Stomach (tissue), 9 donors: ENCODE measurements around the gene HSD11B1L. TPM values are rescaled to one million over a fixed set of nuclear protein-coding genes. Genes with fewer than 3 reads are reported as not detected.

Experiments
- DNase-seq, 2 donors: peaks; one replicate each; pipeline versions ENCODE4 v3.0.0 to v3.0.0-alpha.2; 2013 to 2019
- H3K27ac ChIP-seq, 5 donors: fragments of 200-600 bp in 4 of 5; sonication (generic) in 4 of 5; one replicate each; pipeline ENCODE4 v1.5.1; 2013 to 2019; ENCODE audit warnings: mild to moderate bottlenecking in 1 of 5, moderate library complexity in 1 of 5
- H3K27me3 ChIP-seq, 3 donors: fragments of 200-600 bp; sonication (generic); one replicate each; pipeline ENCODE4 v1.5.1; 2017 to 2019; ENCODE audit warnings: mixed run types in 1 of 3
- H3K36me3 ChIP-seq, 4 donors: fragments of 200-600 bp; sonication (generic); 1 replicate in 3 of 4; 2 replicates in 1 of 4; pipeline ENCODE4 v1.5.1; 2016 to 2019
- H3K4me1 ChIP-seq, 4 donors: fragments of 200-600 bp; sonication (generic); one replicate each; pipeline ENCODE4 v1.5.1; 2016 to 2019
- H3K4me3 ChIP-seq, 4 donors: fragments of 200-600 bp; sonication (generic) in 3 of 4; one replicate each; pipeline ENCODE4 v1.5.1; 2016 to 2019; ENCODE audit warnings: mild to moderate bottlenecking in 1 of 4
- H3K9me3 ChIP-seq, 4 donors: fragments of 200-600 bp; sonication (generic); one replicate each; pipeline ENCODE4 v1.5.1; 2016 to 2019
- CTCF ChIP-seq, 7 experiments: fragments of 450-650 bp in 4 of 7; fragments of 200-600 bp in 3 of 7; sonication (generic) in 3 of 7; IDR thresholded peaks; one replicate each; pipeline ENCODE4 v1.5.1; 2016 to 2019; ENCODE audit warnings: antibody characterized with exemption in 7 of 7, control low read depth in 2 of 7, mild to moderate bottlenecking in 1 of 7
- EP300 ChIP-seq: sonication (generic); formaldehyde crosslinking; IDR thresholded peaks from one replicate; pipeline ENCODE4 v1.6.1; 2017; ENCODE audit warnings: antibody characterized with exemption
- POLR2A ChIP-seq, 4 donors: fragments of 450-650 bp; IDR thresholded peaks; one replicate each; pipeline ENCODE4 v1.6.1; 2016; ENCODE audit warnings: antibody characterized with exemption in 4 of 4, control low read depth in 2 of 4, mild to moderate bottlenecking in 1 of 4, moderate library complexity in 1 of 4
- POLR2AphosphoS5 ChIP-seq, 3 donors: sonication (generic); formaldehyde crosslinking; IDR thresholded peaks; one replicate each; pipeline ENCODE4 v1.6.1; 2016; ENCODE audit warnings: antibody characterized with exemption in 3 of 3
- WGBS, 5 donors: extraction: QIAGEN DNeasy Blood & Tissue Kit in 3 of 5; methylation state at CpG; one replicate each; pipeline versions ENCODE4 v1.1.5 to v1.1.7; 2013 to 2018; 5-methylcytosine and 5-hydroxymethylcytosine counted together
- intact Hi-C: fragments of 100-400 bp; cut with DNase I; formaldehyde crosslinking; loops from one replicate; pipeline ENCODE4 v1.15.1; 2023; ENCODE audit warnings: low total_unique reads
- polyA plus RNA-seq, 3 donors: library from polyadenylated mRNA; stranded (reverse); fragments of 200-250 nt; gene quantifications; one replicate each; pipeline ENCODE4 v1.2.3, GENCODE V29; 2013
- total RNA-seq, 5 donors: library from RNA; depleted of rRNA; stranded (reverse); fragments of >200 nt; gene quantifications; one replicate each; pipeline versions ENCODE4 v1.1.0 to v1.2.3, GENCODE V29; 2014 to 2016
- donor health status: healthy with polysubstance abuse.
- donor health status: Bipolar disorder and iron deficiency.
- donor health status: healthy.

HSD11B1L gene
- total and polyA plus RNA-seq, 8 donors, result 0.89 to 26.8 (median 5.4) TPM

GRCh38 chr19:5666921-5667610 is 13.8 kb upstream of the HSD11B1L start:
- no peak overlapping the region for H3K27ac ChIP-seq
- intact Hi-C loops, result no loop called here
- H3K4me3 ChIP-seq, result no peak overlapping the region
- H3K27me3 ChIP-seq, result no peaks in the 10 kb centered on the region
- WGBS, 5 donors, result 90 to 92% (median 91%) methylated on average over 19 to 26 of the region's 26 CpGs
- H3K36me3 ChIP-seq, result peaks cover 78 to 98% (median 97%) of the 10 kb centered on the region in 4 donors
- H3K9me3 ChIP-seq, result no peaks in the 10 kb centered on the region
- H3K4me1 ChIP-seq, result no peaks in the 10 kb centered on the region
- TF ChIP-seq CTCF (IDR thresholded peaks at IDR 0.05) (no peak), EP300 (no peak), POLR2A (IDR thresholded peaks at IDR 0.05) (no peak), POLR2AphosphoS5 (IDR thresholded peaks at IDR 0.05) (no peak)
- DNase-seq, result no peak

GRCh38 chr19:5667751-5668271 is 13.0 kb upstream of the HSD11B1L start:
- no peak for TF ChIP-seq CTCF (IDR thresholded peaks at IDR 0.05)
- no peak for TF ChIP-seq POLR2A (IDR thresholded peaks at IDR 0.05)
- TF ChIP-seq EP300, result no peak
- TF ChIP-seq POLR2AphosphoS5 (IDR thresholded peaks at IDR 0.05), result no peak
- no peak for DNase-seq
- Histone ChIP-seq H3K27ac (no peak overlapping the region), H3K9me3 (no peaks in the 10 kb centered on the region), H3K36me3 (peaks cover 70 to 94% (median 92%) of the 10 kb centered on the region in 4 donors), H3K4me3 (no peak overlapping the region), H3K4me1 (no peaks in the 10 kb centered on the region), H3K27me3 (no peaks in the 10 kb centered on the region)
- 83 to 87% (median 84%) methylated on average over 20 to 22 of the region's 22 CpGs for WGBS, 5 donors
- intact Hi-C loops, result no loop called here

GRCh38 chr19:5669212-5669611 is 11.6 kb upstream of the HSD11B1L start:
- Histone ChIP-seq H3K9me3 (no peaks in the 10 kb centered on the region), H3K36me3 (peaks cover 56 to 81% (median 79%) of the 10 kb centered on the region in 4 donors), H3K27me3 (no peaks in the 10 kb centered on the region), H3K27ac (no peak overlapping the region), H3K4me3 (no peak overlapping the region), H3K4me1 (no peaks in the 10 kb centered on the region)
- 80 to 89% (median 85%) methylated on average over 11 of the region's 11 CpGs for WGBS, 5 donors
- TF ChIP-seq CTCF (IDR thresholded peaks at IDR 0.05) (no peak), POLR2A (IDR thresholded peaks at IDR 0.05) (no peak), POLR2AphosphoS5 (IDR thresholded peaks at IDR 0.05) (no peak), EP300 (no peak)
- intact Hi-C loops, result no loop called here
- no peak for DNase-seq

- Histone ChIP-seq H3K36me3 (peaks cover 34 to 57% (median 55%) of the 10 kb centered on the region in 4 donors), H3K9me3 (no peaks in the 10 kb centered on the region), H3K4me1 (peaks cover 0 to 5% (median 2%) of the 10 kb centered on the region in 4 donors), H3K27me3 (no peaks in the 10 kb centered on the region), H3K27ac (no peak overlapping the region), H3K4me3 (no peak overlapping the region)
- intact Hi-C loops, result no loop called here
- DNase-seq, result no peak
- TF ChIP-seq POLR2AphosphoS5 (IDR thresholded peaks at IDR 0.05) (no peak), EP300 (no peak), POLR2A (IDR thresholded peaks at IDR 0.05) (no peak), CTCF (IDR thresholded peaks at IDR 0.05) (no peak)
- 88 to 98% (median 94%) methylated on average over 6 to 7 of the region's 7 CpGs for WGBS, 5 donors
Observed at GRCh38 chr19:5671600-5671999, 9.2 kb upstream of the HSD11B1L start.
